NCI-H526 (cell line): ENCODE measurements around the gene DIAPH2.
A peak's percentile ranks its signal among the peaks of the same experiment; 100 is the strongest.

Experiments
- DNase-seq, 2 experiments: peaks; one replicate each; lab custom pipeline; 2025; lab: John Stamatoyannopoulos, UW

Gene DIAPH2

GRCh38 chrX:96978906-96979305 is 294.3 kb downstream of the DIAPH2 start:
- no peak for DNase-seq

GRCh38 chrX:96979766-96980165 is 295.1 kb downstream of the DIAPH2 start:
- no peak for DNase-seq

GRCh38 chrX:96982161-96982560 is 297.5 kb downstream of the DIAPH2 start:
- DNase-seq, result no peak

- no peak for DNase-seq
These were observed 299.9 kb downstream of the DIAPH2 start for GRCh38 chrX:96984538-96984937.

- DNase-seq, result no peak
These were observed 300.4 kb downstream of the DIAPH2 start for GRCh38 chrX:96985046-96985445.

GRCh38 chrX:96987228-96987627 is 302.6 kb downstream of the DIAPH2 start:
- no peak for DNase-seq

GRCh38 chrX:96989830-96990571 is 305.4 kb downstream of the DIAPH2 start:
- DNase-seq, result peak in 1 of 2 experiments; percentile 4

GRCh38 chrX:96994093-96994492 is 309.5 kb downstream of the DIAPH2 start:
- DNase-seq, result no peak

GRCh38 chrX:96997196-96997595 is 312.6 kb downstream of the DIAPH2 start:
- no peak for DNase-seq

- DNase-seq, result no peak
These were observed 316.2 kb downstream of the DIAPH2 start for GRCh38 chrX:97000682-97001368.

GRCh38 chrX:97006167-97006566 is 321.5 kb downstream of the DIAPH2 start:
- no peak for DNase-seq

- DNase-seq, result no peak
These were observed 324.7 kb downstream of the DIAPH2 start for GRCh38 chrX:97009391-97009790.

GRCh38 chrX:97011540-97011939 is 326.9 kb downstream of the DIAPH2 start:
- DNase-seq, result no peak

- no peak for DNase-seq
These were observed 331.5 kb downstream of the DIAPH2 start for GRCh38 chrX:97016106-97016505.

GRCh38 chrX:97021680-97022079 is 337.0 kb downstream of the DIAPH2 start:
- DNase-seq, result no peak

GRCh38 chrX:97026406-97026805 is 341.8 kb downstream of the DIAPH2 start:
- peak in 1 of 2 experiments; percentile 5 for DNase-seq

GRCh38 chrX:97027384-97027922 is 342.8 kb downstream of the DIAPH2 start:
- no peak for DNase-seq

GRCh38 chrX:97030463-97030862 is 345.8 kb downstream of the DIAPH2 start:
- no peak for DNase-seq

GRCh38 chrX:97030947-97031346 is 346.3 kb downstream of the DIAPH2 start:
- no peak for DNase-seq

GRCh38 chrX:97039363-97040029 is 354.9 kb downstream of the DIAPH2 start:
- no peak for DNase-seq

- no peak for DNase-seq
These were observed 360.8 kb downstream of the DIAPH2 start for GRCh38 chrX:97045470-97045869.

GRCh38 chrX:97046867-97047266 is 362.2 kb downstream of the DIAPH2 start:
- no peak for DNase-seq

- no peak for DNase-seq
These were observed 365.8 kb downstream of the DIAPH2 start for GRCh38 chrX:97050392-97050791.
